Measurements from ENCODE around the gene LRRC43. TPM values are rescaled to one million over a fixed set of nuclear protein-coding genes. Genes with fewer than 3 reads are reported as not detected.
A peak's percentile ranks its signal among the peaks of the same experiment; 100 is the strongest.
"Not testable (repeated sequence)": the region's sequence is repeated elsewhere in the genome, so short reads cannot be mapped to it uniquely, and the experiment has no call there.

LRRC43 gene
- total and polyA plus RNA-seq, 9 donors: 0.18 to 0.74 (median 0.33) TPM

GRCh38 chr12:122190842-122191668 is 8.1 kb downstream of the LRRC43 start:
- Histone ChIP-seq H3K27ac (ENCODE audit: low read length) (no peak overlapping the region), H3K4me3 (ENCODE audit: low read length) (no peak overlapping the region), H3K36me3 (ENCODE audit: control insufficient read depth, insufficient read depth, low read length) (no peaks in the 10 kb centered on the region), H3K27me3 (ENCODE audit: control insufficient read depth, insufficient read depth, low read length) (peaks cover 4% of the 10 kb centered on the region), H3K9me3 (replicated peaks; ENCODE audit: control insufficient read depth, low read depth, low read length) (no peaks in the 10 kb centered on the region), H3K4me1 (ENCODE audit: control insufficient read depth, insufficient read depth, low read length) (no peaks in the 10 kb centered on the region)
- 46% methylated on average over 6 of the region's 18 CpGs for WGBS (ENCODE audit: insufficient coverage)
- DNase-seq: no peak

GRCh38 chr12:122192441-122192840 is 9.5 kb downstream of the LRRC43 start:
- Histone ChIP-seq H3K4me1 (ENCODE audit: control insufficient read depth, insufficient read depth, low read length) (no peaks in the 10 kb centered on the region), H3K27ac (ENCODE audit: low read length) (no peak overlapping the region), H3K4me3 (ENCODE audit: low read length) (no peak overlapping the region), H3K36me3 (ENCODE audit: control insufficient read depth, insufficient read depth, low read length) (no peaks in the 10 kb centered on the region), H3K9me3 (replicated peaks; ENCODE audit: control insufficient read depth, low read depth, low read length) (no peaks in the 10 kb centered on the region), H3K27me3 (ENCODE audit: control insufficient read depth, insufficient read depth, low read length) (peaks cover 4% of the 10 kb centered on the region)
- 81% methylated on average over 11 of the region's 11 CpGs for WGBS (ENCODE audit: insufficient coverage)
- no peak for DNase-seq

- no peak overlapping the region for H3K27ac ChIP-seq (ENCODE audit: low read length)
- no CpG with 5 or more reads among the region's 1 CpG for WGBS (ENCODE audit: insufficient coverage)
- H3K36me3 ChIP-seq (ENCODE audit: control insufficient read depth, insufficient read depth, low read length): no peaks in the 10 kb centered on the region
- H3K4me3 ChIP-seq (ENCODE audit: low read length): no peak overlapping the region
- peaks cover 8% of the 10 kb centered on the region for H3K27me3 ChIP-seq (ENCODE audit: control insufficient read depth, insufficient read depth, low read length)
- no peak for DNase-seq
- no peaks in the 10 kb centered on the region for H3K4me1 ChIP-seq (ENCODE audit: control insufficient read depth, insufficient read depth, low read length)
- no peaks in the 10 kb centered on the region for H3K9me3 ChIP-seq (replicated peaks; ENCODE audit: control insufficient read depth, low read depth, low read length)
These were observed 11.9 kb downstream of the LRRC43 start for GRCh38 chr12:122194804-122195203.

- Histone ChIP-seq H3K4me3 (ENCODE audit: low read length) (no peak overlapping the region), H3K9me3 (replicated peaks; ENCODE audit: control insufficient read depth, low read depth, low read length) (no peaks in the 10 kb centered on the region), H3K27me3 (ENCODE audit: control insufficient read depth, insufficient read depth, low read length) (peaks cover 13% of the 10 kb centered on the region), H3K27ac (ENCODE audit: low read length) (no peak overlapping the region), H3K36me3 (ENCODE audit: control insufficient read depth, insufficient read depth, low read length) (no peaks in the 10 kb centered on the region), H3K4me1 (ENCODE audit: control insufficient read depth, insufficient read depth, low read length) (no peaks in the 10 kb centered on the region)
- WGBS (ENCODE audit: insufficient coverage): 84% methylated on average over 3 of the region's 4 CpGs
- DNase-seq: no peak
These were observed 12.5 kb downstream of the LRRC43 start for GRCh38 chr12:122195405-122195804.

GRCh38 chr12:122197612-122197966 is 14.7 kb downstream of the LRRC43 start:
- H3K27me3 ChIP-seq (ENCODE audit: control insufficient read depth, insufficient read depth, low read length): peaks cover 31% of the 10 kb centered on the region
- whole genome bisulfite sequencing (ENCODE audit: insufficient coverage): no CpG with 5 or more reads among the region's 1 CpG

GRCh38 chr12:122199484-122200355 is 16.8 kb downstream of the LRRC43 start:
- Histone ChIP-seq H3K27me3 (ENCODE audit: control insufficient read depth, insufficient read depth, low read length) (peaks cover 47% of the 10 kb centered on the region), H3K9me3 (replicated peaks; ENCODE audit: control insufficient read depth, low read depth, low read length) (no peaks in the 10 kb centered on the region), H3K4me1 (ENCODE audit: control insufficient read depth, insufficient read depth, low read length) (peaks cover 8% of the 10 kb centered on the region), H3K4me3 (ENCODE audit: low read length) (no peak overlapping the region), H3K27ac (ENCODE audit: low read length) (no peak overlapping the region), H3K36me3 (ENCODE audit: control insufficient read depth, insufficient read depth, low read length) (no peaks in the 10 kb centered on the region)
- DNase-seq: no peak
- 84% methylated on average over 24 of the region's 29 CpGs for WGBS (ENCODE audit: insufficient coverage)

More at GRCh38 chr12:122197612-122197966, 14.7 kb downstream of the LRRC43 start:
- no peaks in the 10 kb centered on the region for H3K9me3 ChIP-seq (replicated peaks; ENCODE audit: control insufficient read depth, low read depth, low read length)
- DNase-seq: no peak
- no peaks in the 10 kb centered on the region for H3K4me1 ChIP-seq (ENCODE audit: control insufficient read depth, insufficient read depth, low read length)
- no peaks in the 10 kb centered on the region for H3K36me3 ChIP-seq (ENCODE audit: control insufficient read depth, insufficient read depth, low read length)
- no peak overlapping the region for H3K4me3 ChIP-seq (ENCODE audit: low read length)
- H3K27ac ChIP-seq (ENCODE audit: low read length): no peak overlapping the region

GRCh38 chr12:122200541-122201175 is 17.7 kb downstream of the LRRC43 start:
- peaks cover 57% of the 10 kb centered on the region for H3K27me3 ChIP-seq (ENCODE audit: control insufficient read depth, insufficient read depth, low read length)
- H3K36me3 ChIP-seq (ENCODE audit: control insufficient read depth, insufficient read depth, low read length): no peaks in the 10 kb centered on the region
- H3K9me3 ChIP-seq (replicated peaks; ENCODE audit: control insufficient read depth, low read depth, low read length): no peaks in the 10 kb centered on the region
- no peak overlapping the region for H3K4me3 ChIP-seq (ENCODE audit: low read length)
- H3K27ac ChIP-seq (ENCODE audit: low read length): no peak overlapping the region
- no peak for DNase-seq
- 66% methylated on average over 5 of the region's 24 CpGs for WGBS (ENCODE audit: insufficient coverage)
- H3K4me1 ChIP-seq (ENCODE audit: control insufficient read depth, insufficient read depth, low read length): peaks cover 8% of the 10 kb centered on the region

- no peak overlapping the region for H3K4me3 ChIP-seq (ENCODE audit: low read length)
- peaks cover 62% of the 10 kb centered on the region for H3K27me3 ChIP-seq (ENCODE audit: control insufficient read depth, insufficient read depth, low read length)
- no peak overlapping the region for H3K27ac ChIP-seq (ENCODE audit: low read length)
- peaks cover 8% of the 10 kb centered on the region for H3K4me1 ChIP-seq (ENCODE audit: control insufficient read depth, insufficient read depth, low read length)
- no peaks in the 10 kb centered on the region for H3K36me3 ChIP-seq (ENCODE audit: control insufficient read depth, insufficient read depth, low read length)
- no peak for DNase-seq
- H3K9me3 ChIP-seq (replicated peaks; ENCODE audit: control insufficient read depth, low read depth, low read length): no peaks in the 10 kb centered on the region
- WGBS (ENCODE audit: insufficient coverage): 96% methylated on average over 4 of the region's 5 CpGs
These were observed 18.5 kb downstream of the LRRC43 start for GRCh38 chr12:122201381-122201780.

- H3K27me3 ChIP-seq (ENCODE audit: control insufficient read depth, insufficient read depth, low read length): peaks cover 67% of the 10 kb centered on the region
- H3K27ac ChIP-seq (ENCODE audit: low read length): no peak overlapping the region
- H3K9me3 ChIP-seq (replicated peaks; ENCODE audit: control insufficient read depth, low read depth, low read length): no peaks in the 10 kb centered on the region
- no peak overlapping the region for H3K4me3 ChIP-seq (ENCODE audit: low read length)
- H3K4me1 ChIP-seq (ENCODE audit: control insufficient read depth, insufficient read depth, low read length): peaks cover 8% of the 10 kb centered on the region
- 91% methylated on average over 5 of the region's 6 CpGs for WGBS (ENCODE audit: insufficient coverage)
- no peak for DNase-seq
- peaks cover 1% of the 10 kb centered on the region for H3K36me3 ChIP-seq (ENCODE audit: control insufficient read depth, insufficient read depth, low read length)
These were observed 19.1 kb downstream of the LRRC43 start for GRCh38 chr12:122202017-122202416.

- not testable (repeated sequence) for H3K27ac ChIP-seq (ENCODE audit: low read length); H3K4me1 ChIP-seq (ENCODE audit: control insufficient read depth, insufficient read depth, low read length); DNase-seq; H3K36me3 ChIP-seq (ENCODE audit: control insufficient read depth, insufficient read depth, low read length); H3K9me3 ChIP-seq (replicated peaks; ENCODE audit: control insufficient read depth, low read depth, low read length)
- WGBS (ENCODE audit: insufficient coverage): 43% methylated on average over 10 of the region's 19 CpGs
- Histone ChIP-seq H3K4me3 (ENCODE audit: low read length) (peak overlapping the region; percentile 43), H3K27me3 (ENCODE audit: control insufficient read depth, insufficient read depth, low read length) (peaks cover 68% of the 10 kb centered on the region)
These were observed 19.9 kb downstream of the LRRC43 start for GRCh38 chr12:122202811-122203210.

All from muscle of leg (tissue), 11 donors.